Subcutaneous abdominal adipose tissue (tissue), 5 donors: ENCODE measurements around the gene SECISBP2.

Experiments
- H3K27ac ChIP-seq: one replicate; pipeline ENCODE4 v1.7.0; 2013; ENCODE audit warnings: low read depth, mild to moderate bottlenecking, inconsistent platforms, low read length, moderate library complexity
- H3K27me3 ChIP-seq, 5 donors: one replicate each; pipeline ENCODE4 v1.7.0; 2013; ENCODE audit warnings: low read length in 5 of 5, inconsistent platforms in 1 of 5; ENCODE audit not compliant: control insufficient read depth in 5 of 5, insufficient read depth in 4 of 5
- H3K36me3 ChIP-seq, 5 donors: one replicate each; pipeline ENCODE4 v1.7.0; 2013; ENCODE audit warnings: low read length in 5 of 5; ENCODE audit not compliant: control insufficient read depth in 5 of 5, insufficient read depth in 5 of 5
- H3K4me1 ChIP-seq, 5 donors: one replicate each; pipeline ENCODE4 v1.7.0; 2013; ENCODE audit warnings: low read length in 5 of 5, mild to moderate bottlenecking in 3 of 5, moderate library complexity in 1 of 5; ENCODE audit not compliant: control insufficient read depth in 5 of 5, insufficient read depth in 5 of 5
- H3K4me3 ChIP-seq, 5 donors: one replicate each; pipeline ENCODE4 v1.7.0; 2013; ENCODE audit warnings: low read length in 5 of 5, low read depth in 1 of 5
- H3K9ac ChIP-seq, 5 donors: one replicate each; pipeline ENCODE4 v1.7.0; 2013; ENCODE audit warnings: low read length in 5 of 5, mild to moderate bottlenecking in 4 of 5, moderate library complexity in 3 of 5
- H3K9me3 ChIP-seq, 5 donors: one replicate each; pipeline ENCODE4 v1.7.0; 2013; ENCODE audit warnings: low read length in 5 of 5; ENCODE audit not compliant: control insufficient read depth in 5 of 5
- donor health status: healthy.
- donor health status: healthy.
- donor health status: healthy.
- donor health status: healthy.
- donor health status: healthy.

SECISBP2 gene

GRCh38 chr9:89395931-89396710, 77.8 kb downstream of the SECISBP2 start:
- no peak overlapping the region for H3K9ac ChIP-seq
- peaks cover 0 to 16% (median 3%) of the 10 kb centered on the region in 5 donors for H3K36me3 ChIP-seq
- H3K27ac ChIP-seq = no peak overlapping the region
- no peaks in the 10 kb centered on the region for H3K9me3 ChIP-seq
- H3K4me1 ChIP-seq = peaks cover 0 to 10% (median 0%) of the 10 kb centered on the region in 5 donors
- H3K4me3 ChIP-seq = no peak overlapping the region
- H3K27me3 ChIP-seq = no peaks in the 10 kb centered on the region

DNA sequence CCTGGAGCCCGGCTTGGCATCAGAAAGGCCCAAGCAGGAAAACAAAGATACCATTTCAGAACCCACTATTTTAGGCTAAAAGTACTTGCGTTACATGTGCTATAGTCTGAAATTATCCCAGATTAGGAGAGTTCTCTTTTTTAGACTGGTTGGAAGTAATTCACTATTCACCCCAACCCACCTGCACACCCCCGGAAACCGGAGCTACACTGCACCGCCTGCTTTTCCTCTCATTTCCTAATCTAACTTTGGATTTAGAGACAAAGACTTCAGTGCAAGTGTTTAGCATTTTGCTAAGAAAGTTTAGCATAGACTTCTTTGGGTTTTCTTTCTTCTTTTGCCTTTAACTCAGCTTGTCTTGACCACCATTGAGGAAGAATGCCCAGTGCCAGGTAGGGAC, 79.2 kb downstream of the SECISBP2 start:
- Histone ChIP-seq H3K27me3 (no peaks in the 10 kb centered on the region), H3K36me3 (peaks cover 0 to 14% (median 3%) of the 10 kb centered on the region in 5 donors), H3K27ac (no peak overlapping the region), H3K9me3 (no peaks in the 10 kb centered on the region), H3K4me3 (no peak overlapping the region), H3K4me1 (peaks cover 0 to 13% (median 0%) of the 10 kb centered on the region in 5 donors), H3K9ac (no peak overlapping the region)

GRCh38 chr9:89398621-89399020, 80.3 kb downstream of the SECISBP2 start:
- no peak overlapping the region for H3K27ac ChIP-seq
- peaks cover 0 to 16% (median 3%) of the 10 kb centered on the region in 5 donors for H3K36me3 ChIP-seq
- no peak overlapping the region for H3K9ac ChIP-seq
- no peaks in the 10 kb centered on the region for H3K9me3 ChIP-seq
- no peaks in the 10 kb centered on the region for H3K27me3 ChIP-seq
- peaks cover 0 to 13% (median 0%) of the 10 kb centered on the region in 5 donors for H3K4me1 ChIP-seq
- H3K4me3 ChIP-seq = no peak overlapping the region

- no peak overlapping the region for H3K27ac ChIP-seq
- no peaks in the 10 kb centered on the region for H3K9me3 ChIP-seq
- peaks cover 0 to 18% (median 5%) of the 10 kb centered on the region in 5 donors for H3K4me1 ChIP-seq
- peaks cover 0 to 16% (median 3%) of the 10 kb centered on the region in 5 donors for H3K36me3 ChIP-seq
- H3K4me3 ChIP-seq = no peak overlapping the region
- H3K27me3 ChIP-seq = no peaks in the 10 kb centered on the region
- H3K9ac ChIP-seq = no peak overlapping the region
These were observed 82.3 kb downstream of the SECISBP2 start for GRCh38 chr9:89400403-89401116.

DNA sequence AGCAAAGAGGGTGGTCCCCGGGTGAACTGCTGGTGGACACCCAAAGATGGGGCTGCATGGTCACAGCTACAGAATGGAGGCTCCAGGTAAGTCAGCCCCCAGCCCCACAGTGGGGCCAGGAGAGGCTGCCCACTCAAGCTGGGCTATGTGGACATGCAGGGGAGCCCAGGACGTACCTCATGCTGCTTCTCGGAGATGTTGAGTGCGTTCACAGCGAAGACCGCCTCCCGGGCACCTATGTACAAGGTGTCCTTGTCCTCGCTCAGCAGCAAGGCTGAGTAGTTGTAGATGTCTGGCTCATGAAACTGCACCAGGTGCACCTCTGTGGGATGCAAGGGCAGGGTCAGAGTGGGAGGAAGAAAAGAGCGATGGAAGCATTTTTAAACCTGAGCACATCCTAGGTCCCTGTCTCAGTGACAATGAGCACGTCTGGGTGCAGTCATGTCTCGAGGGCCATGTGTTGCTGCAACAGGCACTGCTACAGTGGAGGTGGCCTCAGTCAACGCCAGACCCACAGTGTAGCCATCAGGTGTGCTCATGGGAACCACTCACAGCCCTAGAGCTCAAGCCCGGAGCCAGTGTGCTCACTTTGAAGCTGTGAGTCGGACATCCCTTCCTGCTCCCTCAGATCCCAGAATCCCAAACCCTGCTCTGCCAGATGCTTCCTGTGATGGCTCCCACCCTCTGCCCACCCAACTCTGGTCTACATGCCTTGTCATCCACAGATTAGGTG, 84.6 kb downstream of the SECISBP2 start:
- Histone ChIP-seq H3K4me1 (peaks cover 0 to 29% (median 13%) of the 10 kb centered on the region in 5 donors), H3K9ac (no peak overlapping the region), H3K9me3 (peaks cover 0 to 8% (median 0%) of the 10 kb centered on the region in 5 donors), H3K4me3 (no peak overlapping the region), H3K36me3 (peaks cover 0 to 5% (median 0%) of the 10 kb centered on the region in 5 donors), H3K27ac (no peak overlapping the region), H3K27me3 (no peaks in the 10 kb centered on the region)

- Histone ChIP-seq H3K9me3 (peaks cover 0 to 8% (median 0%) of the 10 kb centered on the region in 5 donors), H3K9ac (no peak overlapping the region), H3K27ac (no peak overlapping the region), H3K4me1 (peaks cover 0 to 29% (median 13%) of the 10 kb centered on the region in 5 donors), H3K27me3 (no peaks in the 10 kb centered on the region), H3K36me3 (peaks cover 0 to 5% (median 0%) of the 10 kb centered on the region in 5 donors), H3K4me3 (no peak overlapping the region)
These were observed 85.8 kb downstream of the SECISBP2 start for GRCh38 chr9:89404074-89404473.

- Histone ChIP-seq H3K4me1 (peaks cover 0 to 22% (median 13%) of the 10 kb centered on the region in 5 donors), H3K27ac (no peak overlapping the region), H3K9me3 (peaks cover 0 to 11% (median 3%) of the 10 kb centered on the region in 5 donors), H3K9ac (peak overlapping the region in 1 of 5 donors; percentile 62), H3K36me3 (peaks cover 0 to 5% (median 0%) of the 10 kb centered on the region in 5 donors), H3K4me3 (peak overlapping the region in 3 of 5 donors; percentile 33 to 51 (median 45)), H3K27me3 (no peaks in the 10 kb centered on the region)
These were observed 87.5 kb downstream of the SECISBP2 start for GRCh38 chr9:89405826-89406225.

DNA sequence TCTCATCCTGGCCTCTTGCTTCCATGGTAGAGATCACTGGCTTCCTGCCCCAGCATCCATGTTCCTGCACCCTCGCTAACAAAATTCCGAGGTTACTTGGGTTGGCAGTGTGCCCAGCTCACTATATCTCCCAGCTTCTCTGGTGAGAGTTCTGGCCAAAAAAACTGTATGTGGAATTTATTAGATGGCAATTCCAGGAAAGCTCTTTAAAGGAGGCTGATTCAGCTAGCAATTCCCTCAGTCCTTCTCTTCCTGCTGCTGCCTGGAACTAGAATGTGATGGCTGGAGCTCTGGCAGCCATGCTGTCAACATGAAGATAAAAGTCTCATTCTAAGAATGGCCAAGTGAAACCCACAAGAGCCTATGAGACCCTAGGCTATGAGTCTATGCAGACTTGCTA, 88.8 kb downstream of the SECISBP2 start:
- Histone ChIP-seq H3K36me3 (peaks cover 0 to 5% (median 0%) of the 10 kb centered on the region in 5 donors), H3K27ac (no peak overlapping the region), H3K4me3 (no peak overlapping the region), H3K9me3 (peaks cover 0 to 16% (median 8%) of the 10 kb centered on the region in 5 donors), H3K9ac (no peak overlapping the region), H3K4me1 (peaks cover 0 to 16% (median 13%) of the 10 kb centered on the region in 5 donors), H3K27me3 (no peaks in the 10 kb centered on the region)

DNA sequence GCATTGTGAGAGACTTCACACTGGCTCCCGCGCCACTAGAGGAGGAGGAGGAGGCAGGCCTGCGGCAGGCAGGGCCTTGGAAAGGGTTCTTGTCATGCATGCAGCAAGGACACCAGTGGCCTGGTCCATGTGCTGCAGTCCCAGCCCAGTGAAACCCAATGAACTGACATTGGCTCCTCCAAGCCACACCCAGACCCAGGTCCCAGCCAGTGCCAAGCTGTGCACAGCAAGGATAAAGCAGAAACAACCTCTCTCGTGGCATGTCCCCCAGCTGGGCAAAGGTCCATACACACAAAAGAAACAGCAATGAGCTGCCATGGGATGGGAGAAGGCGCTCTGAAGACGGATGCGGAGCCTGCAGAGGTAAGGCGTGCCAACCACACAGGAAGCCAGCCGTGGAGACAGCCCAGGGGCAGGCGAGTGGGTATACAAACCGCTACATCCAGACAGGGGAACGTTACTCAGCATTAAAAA, 90.4 kb downstream of the SECISBP2 start:
- no peak overlapping the region for H3K27ac ChIP-seq
- peaks cover 0 to 16% (median 8%) of the 10 kb centered on the region in 5 donors for H3K9me3 ChIP-seq
- no peak overlapping the region for H3K9ac ChIP-seq
- peaks cover 0 to 4% (median 0%) of the 10 kb centered on the region in 5 donors for H3K36me3 ChIP-seq
- H3K4me3 ChIP-seq = no peak overlapping the region
- peaks cover 0 to 3% (median 0%) of the 10 kb centered on the region in 5 donors for H3K27me3 ChIP-seq
- H3K4me1 ChIP-seq = peaks cover 0 to 16% (median 13%) of the 10 kb centered on the region in 5 donors
